A549 (cell line): Measurements from ENCODE around the gene TECPR2.

Source experiments
- CTCF ChIP-seq: fragments of >200 bp; sonication (Bioruptor Twin); formaldehyde crosslinking; IDR thresholded peaks from 3 replicates; pipeline ENCODE4 v1.5.1; 2016
- REST ChIP-seq: fragments of 200-600 bp; sonication (generic); IDR thresholded peaks from 2 replicates; pipeline ENCODE4 v1.6.1; 2016; ENCODE audit warnings: antibody characterized with exemption, mild to moderate bottlenecking, moderate library complexity

GRCh38 chr14:102362545-102363181, at the start of gene TECPR2, which contains the start of gene CINP:
- TF ChIP-seq CTCF (no peak), REST (no peak)
